ENCODE data around the gene GSTM4. TPM values are rescaled to one million over a fixed set of nuclear protein-coding genes. Genes with fewer than 3 reads are reported as not detected.
A peak's percentile ranks its signal among the peaks of the same experiment; 100 is the strongest.

The GSTM4 gene
- total RNA-seq, 1 experiment from 2014 or later = 24.6 TPM

- DNase-seq = peak; percentile 5
- H2BK15ac ChIP-seq (ENCODE audit: low read depth, low read length) = no peak overlapping the region
- no peaks in the 10 kb centered on the region for H3K9me3 Mint-ChIP-seq
- no peaks in the 10 kb centered on the region for H3K9me3 ChIP-seq (ENCODE audit: control insufficient read depth, low read depth, low read length)
- no CpG with 5 or more reads among the region's 6 CpGs for WGBS (ENCODE audit: extremely low coverage, insufficient read length, low lambda C conversion rate)
- H3K79me2 ChIP-seq (ENCODE audit: insufficient read depth, low read length) = no peaks in the 10 kb centered on the region
- H2BK20ac ChIP-seq (ENCODE audit: low read depth, low read length, poor library complexity, severe bottlenecking) = no peak overlapping the region
- no peak overlapping the region for H3K14ac ChIP-seq (ENCODE audit: insufficient read depth, low read length)
- no peak overlapping the region for H3K56ac ChIP-seq (ENCODE audit: insufficient read length, low read depth, low read length)
- H3K4me3 Mint-ChIP-seq = no peak overlapping the region
- H4K20me1 ChIP-seq (ENCODE audit: control insufficient read depth, insufficient read depth, insufficient read length) = no peaks in the 10 kb centered on the region
- H3K4me1 ChIP-seq (ENCODE audit: insufficient read depth, low read length) = peaks cover 7% of the 10 kb centered on the region; the same call in 1 of the 2 replicates
- no peak overlapping the region for H3K18ac ChIP-seq (ENCODE audit: insufficient read length, low read depth, low read length)
- H3K27me3 Mint-ChIP-seq (ENCODE audit: low read depth) = no peaks in the 10 kb centered on the region
- H2BK5ac ChIP-seq (ENCODE audit: insufficient read length, low read length) = no peak overlapping the region
- no peak overlapping the region for H3K4me2 ChIP-seq (ENCODE audit: insufficient read depth, insufficient read length, low read length)
- no peak overlapping the region for H2AFZ ChIP-seq (ENCODE audit: low read length)
- no peak overlapping the region for H3K27ac Mint-ChIP-seq
- peaks cover 17 to 37% of the 10 kb centered on the region in 2 experiments for H3K4me1 Mint-ChIP-seq
- H3K9ac ChIP-seq (ENCODE audit: extremely low read depth, insufficient read length, low read length) = no peak overlapping the region
- H2BK12ac ChIP-seq (ENCODE audit: insufficient read length, low read depth, low read length) = no peak overlapping the region
- H3K79me1 ChIP-seq (ENCODE audit: insufficient read depth, low read depth, low read length, poor library complexity, severe bottlenecking) = no peaks in the 10 kb centered on the region
- no peak for TF ChIP-seq CTCF (conservative IDR thresholded peaks at IDR 0.05)
- H3K4ac ChIP-seq (ENCODE audit: low read depth, low read length) = no peak overlapping the region
- no peak overlapping the region for H3K23ac ChIP-seq (ENCODE audit: insufficient read length, low read depth, low read length)
- no peak overlapping the region for H2BK120ac ChIP-seq (ENCODE audit: low read depth, low read length, poor library complexity, severe bottlenecking)
- H3K36me3 Mint-ChIP-seq (ENCODE audit: insufficient read depth in 1 of 3, low read depth in 3 of 3) = peaks cover 14 to 17% (median 15%) of the 10 kb centered on the region in 3 experiments; a peak in 6 of 7 replicates
- no peak overlapping the region for H3T11ph ChIP-seq (ENCODE audit: low read length)
- H4K5ac ChIP-seq (ENCODE audit: insufficient read length, low read depth, low read length) = no peak overlapping the region
- no peaks in the 10 kb centered on the region for H3K27me3 ChIP-seq (ENCODE audit: insufficient read depth, low read length)
- no peak overlapping the region for H3K27ac ChIP-seq (ENCODE audit: insufficient read length, low read depth, low read length)
- H4K8ac ChIP-seq (replicated peaks; ENCODE audit: insufficient read length, low read depth, low read length) = no peak overlapping the region
- no peak overlapping the region for H2AK5ac ChIP-seq (ENCODE audit: insufficient read length, low read length)
- H4K91ac ChIP-seq (ENCODE audit: insufficient read length, low read depth, low read length) = no peak overlapping the region
- H3K23me2 ChIP-seq (ENCODE audit: insufficient read length, low read depth, low read length, poor library complexity, severe bottlenecking) = no peaks in the 10 kb centered on the region
Measured at GRCh38 chr1:109634292-109634691, 21.6 kb upstream of the GSTM4 start.

All from H9 (cell line).